ENCODE results near the gene WARS2. TPM values are rescaled to one million over a fixed set of nuclear protein-coding genes. Genes with fewer than 3 reads are reported as not detected.
A peak's percentile ranks its signal among the peaks of the same experiment; 100 is the strongest.
"Not testable (repeated sequence)": the region's sequence is repeated elsewhere in the genome, so short reads cannot be mapped to it uniquely, and the experiment has no call there.

WARS2 gene
- polyA plus RNA-seq, 1 experiment: 17.7 TPM

GRCh38 chr1:119181218-119181617 is 40.8 kb upstream of the WARS2 start:
- DNase-seq (ENCODE audit: low read depth): no peak
- Histone ChIP-seq H3K4me3 (ENCODE audit: low read depth, low read length) (no peak overlapping the region), H3K36me3 (ENCODE audit: control insufficient read depth, insufficient read depth, low read length) (no peaks in the 10 kb centered on the region), H3K27me3 (ENCODE audit: control insufficient read depth, insufficient read depth, low read length) (no peaks in the 10 kb centered on the region)
- no peak for TF ChIP-seq CTCF (IDR thresholded peaks at IDR 0.05; ENCODE audit: insufficient read depth, low read depth, low read length)
- ChIA-PET POLR2A (no interaction called here), CTCF (no interaction called here)

- ChIA-PET CTCF (no interaction called here), POLR2A (no interaction called here)
- DNase-seq (ENCODE audit: low read depth): no peak
- Histone ChIP-seq H3K36me3 (ENCODE audit: control insufficient read depth, insufficient read depth, low read length) (no peaks in the 10 kb centered on the region), H3K4me3 (ENCODE audit: low read depth, low read length) (no peak overlapping the region), H3K27me3 (ENCODE audit: control insufficient read depth, insufficient read depth, low read length) (no peaks in the 10 kb centered on the region)
- TF ChIP-seq CTCF (IDR thresholded peaks at IDR 0.05; ENCODE audit: insufficient read depth, low read depth, low read length): no peak
Measured at GRCh38 chr1:119179051-119179450, 38.6 kb upstream of the WARS2 start.

DNA sequence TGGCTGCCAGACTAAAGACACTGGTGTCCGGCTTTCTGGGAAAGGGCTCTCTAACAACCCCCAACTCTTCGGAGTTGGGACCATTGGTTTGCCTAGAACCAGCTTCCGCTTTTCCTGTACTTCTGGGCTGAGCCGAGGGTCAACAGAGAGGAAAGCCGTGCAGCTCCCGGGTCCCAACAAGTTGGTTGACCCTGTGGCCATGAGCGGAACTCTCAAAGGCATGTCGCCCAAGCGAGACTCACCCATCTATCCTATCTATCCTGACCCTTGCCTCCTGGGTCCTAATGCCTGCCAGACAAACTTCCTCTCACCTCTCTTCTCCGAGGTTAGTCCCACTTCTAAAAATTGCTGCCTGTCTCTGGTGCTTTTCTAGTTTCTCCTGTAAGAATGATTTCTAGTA is 32.5 kb upstream of the WARS2 start:
- POLR2A ChIA-PET; H3K4me3 ChIP-seq (ENCODE audit: low read depth, low read length); H3K27me3 ChIP-seq (ENCODE audit: control insufficient read depth, insufficient read depth, low read length); CTCF ChIA-PET; DNase-seq (ENCODE audit: low read depth); H3K36me3 ChIP-seq (ENCODE audit: control insufficient read depth, insufficient read depth, low read length): not testable (repeated sequence)

DNA sequence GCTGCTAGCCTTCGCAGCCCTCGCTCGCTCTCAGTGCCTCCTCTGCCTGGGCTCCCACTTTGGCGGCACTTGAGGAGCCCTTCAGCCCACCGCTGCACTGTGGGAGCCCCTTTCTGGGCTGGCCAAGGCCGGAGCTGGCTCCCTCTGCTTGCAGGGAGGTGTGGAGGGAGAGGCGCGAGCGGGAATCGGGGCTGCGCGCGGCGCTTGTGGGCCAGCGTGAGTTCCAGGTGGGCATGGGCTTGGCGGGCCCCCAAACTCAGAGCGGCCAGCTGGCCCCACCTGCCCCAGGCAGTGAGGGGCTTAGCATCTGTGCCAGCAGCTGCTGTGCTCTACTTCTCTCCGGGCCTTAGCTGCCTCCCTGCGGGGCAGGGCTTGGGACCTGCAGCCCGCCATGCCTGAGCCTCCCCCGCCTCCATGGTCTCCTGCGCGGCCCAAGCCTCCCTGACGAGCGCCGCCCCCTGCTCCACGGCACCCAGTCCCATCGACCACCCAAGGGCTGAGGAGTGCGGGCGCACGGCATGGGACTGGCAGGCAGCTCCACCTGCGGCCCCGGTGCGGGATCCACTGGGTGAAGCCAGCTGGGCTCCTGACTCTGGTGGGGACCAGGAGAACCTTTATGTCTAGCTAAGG is 31.0 kb upstream of the WARS2 start:
- H3K36me3 ChIP-seq (ENCODE audit: control insufficient read depth, insufficient read depth, low read length); CTCF ChIA-PET; H3K4me3 ChIP-seq (ENCODE audit: low read depth, low read length); H3K27me3 ChIP-seq (ENCODE audit: control insufficient read depth, insufficient read depth, low read length); DNase-seq (ENCODE audit: low read depth); POLR2A ChIA-PET: not testable (repeated sequence)

DNA sequence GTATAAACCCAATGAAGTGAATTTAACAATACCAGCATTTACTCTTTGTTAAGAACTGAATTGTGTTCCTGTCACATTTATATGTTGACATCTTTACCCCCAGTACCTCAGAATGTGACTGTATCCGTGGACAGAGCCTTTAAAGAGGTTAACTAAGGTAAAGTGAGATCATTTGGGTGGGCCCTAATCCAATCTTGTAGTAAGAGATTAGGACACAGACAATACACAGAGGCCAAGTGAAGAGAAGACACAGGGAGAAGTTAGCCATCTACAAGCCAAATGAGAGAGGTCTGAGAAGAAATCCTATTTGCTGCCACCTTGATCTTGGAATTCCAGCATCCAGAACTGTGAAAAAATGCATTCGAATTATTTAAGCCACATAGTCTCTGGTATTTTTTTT is 22.9 kb upstream of the WARS2 start:
- Histone ChIP-seq H3K36me3 (ENCODE audit: control insufficient read depth, insufficient read depth, low read length) (no peaks in the 10 kb centered on the region), H3K27me3 (ENCODE audit: control insufficient read depth, insufficient read depth, low read length) (no peaks in the 10 kb centered on the region), H3K4me3 (ENCODE audit: low read depth, low read length) (no peak overlapping the region)
- no peak for TF ChIP-seq CTCF (IDR thresholded peaks at IDR 0.05; ENCODE audit: insufficient read depth, low read depth, low read length)
- POLR2A ChIA-PET: no interaction called here
- CTCF ChIA-PET: no interaction called here
- no peak for DNase-seq (ENCODE audit: low read depth)

- Histone ChIP-seq H3K4me3 (ENCODE audit: low read depth, low read length) (no peak overlapping the region), H3K36me3 (ENCODE audit: control insufficient read depth, insufficient read depth, low read length) (no peaks in the 10 kb centered on the region), H3K27me3 (ENCODE audit: control insufficient read depth, insufficient read depth, low read length) (no peaks in the 10 kb centered on the region)
- POLR2A ChIA-PET: no interaction called here
- CTCF ChIA-PET: interaction anchor here (0.6 kb wide), 2 partner anchors 262 to 1034 kb away, joined by 3 read pairs; no protein-coding TSS in a partner anchor
- TF ChIP-seq CTCF (IDR thresholded peaks at IDR 0.05; ENCODE audit: insufficient read depth, low read depth, low read length): no peak
- peak; percentile 90 for DNase-seq (ENCODE audit: low read depth)
Measured at GRCh38 chr1:119160866-119161265, 20.4 kb upstream of the WARS2 start.
